Gastroesophageal sphincter (tissue), 4 donors: ENCODE measurements around the gene FBXO38. TPM values are rescaled to one million over a fixed set of nuclear protein-coding genes. Genes with fewer than 3 reads are reported as not detected.

Experiments
- ATAC-seq: fragments of 150-250 bp; one replicate; pipeline ENCODE4 v1.9.1; 2016; ENCODE audit warnings: mild to moderate bottlenecking, moderate library complexity
- H3K27ac ChIP-seq, 4 donors: fragments of 200-600 bp; sonication (generic) in 3 of 4; 1 replicate in 3 of 4; 2 replicates in 1 of 4; pipeline ENCODE4 v1.5.1; 2016 to 2019
- H3K27me3 ChIP-seq: fragments of 200-600 bp; sonication (generic); one replicate; pipeline ENCODE4 v1.5.1; 2019
- H3K36me3 ChIP-seq, 2 donors: fragments of 200-600 bp; sonication (generic); one replicate each; pipeline ENCODE4 v1.5.1; 2019; ENCODE audit warnings: control low read depth in 1 of 2
- H3K4me1 ChIP-seq, 3 donors: fragments of 200-600 bp; sonication (generic); 1 replicate in 2 of 3; 2 replicates in 1 of 3; pipeline ENCODE4 v1.5.1; 2016 to 2019; ENCODE audit warnings: control low read depth in 2 of 3
- H3K4me3 ChIP-seq, 2 donors: fragments of 200-600 bp; sonication (generic); one replicate each; pipeline ENCODE4 v1.5.1; 2019; ENCODE audit warnings: mild to moderate bottlenecking in 1 of 2, moderate library complexity in 1 of 2
- H3K9me3 ChIP-seq, 3 donors: fragments of 200-600 bp; sonication (generic); one replicate each; pipeline ENCODE4 v1.5.1; 2017 to 2019; ENCODE audit warnings: control low read depth in 2 of 3
- CTCF ChIP-seq, 4 experiments: fragments of 200-600 bp in 2 of 4; fragments of 450-650 bp in 2 of 4; sonication (generic) in 1 of 4; IDR thresholded peaks; one replicate each; pipeline ENCODE4 v1.5.1; 2017 to 2019; ENCODE audit warnings: antibody characterized with exemption in 4 of 4, mild to moderate bottlenecking in 2 of 4, moderate library complexity in 2 of 4
- EP300 ChIP-seq: sonication (generic); formaldehyde crosslinking; IDR thresholded peaks from one replicate; pipeline ENCODE4 v1.6.1; 2017; ENCODE audit warnings: antibody characterized with exemption, mild to moderate bottlenecking
- POLR2A ChIP-seq, 2 donors: fragments of 450-650 bp; IDR thresholded peaks; one replicate each; pipeline ENCODE4 v1.6.1; 2017; ENCODE audit warnings: antibody characterized with exemption in 2 of 2, mild to moderate bottlenecking in 2 of 2, moderate library complexity in 1 of 2
- POLR2AphosphoS5 ChIP-seq: sonication (generic); formaldehyde crosslinking; IDR thresholded peaks from one replicate; pipeline ENCODE4 v1.6.1; 2017; ENCODE audit warnings: antibody characterized with exemption
- WGBS, 2 donors: methylation state at CpG; one replicate each; pipeline ENCODE4 v1.1.5; 2018; ENCODE audit warnings: low coverage in 1 of 2; 5-methylcytosine and 5-hydroxymethylcytosine counted together
- total RNA-seq, 4 donors: library from RNA; depleted of rRNA; stranded (reverse); fragments of >200 nt; gene quantifications; one replicate each; pipeline ENCODE4 v1.1.0, GENCODE V29; 2016

The FBXO38 gene
- total RNA-seq, 4 donors from 2014 or later = 29.6 to 80.2 (median 40.7) TPM

- Histone ChIP-seq H3K4me3 (no peak overlapping the region), H3K4me1 (no peaks in the 10 kb centered on the region), H3K9me3 (no peaks in the 10 kb centered on the region), H3K36me3 (peaks cover 6 to 75% of the 10 kb centered on the region in 2 donors), H3K27ac (no peak overlapping the region), H3K27me3 (no peaks in the 10 kb centered on the region)
- no peak for TF ChIP-seq POLR2AphosphoS5
- no peak for TF ChIP-seq CTCF (IDR thresholded peaks at IDR 0.05)
- TF ChIP-seq POLR2A (IDR thresholded peaks at IDR 0.05) = no peak
- 73 to 88% methylated on average over 5 of the region's 5 CpGs for WGBS, 2 donors
- no peak for ATAC-seq
Observed at GRCh38 chr5:148398698-148399121, 15.0 kb downstream of the FBXO38 start.

GRCh38 chr5:148401604-148402003 is 17.8 kb downstream of the FBXO38 start:
- ATAC-seq = no peak
- TF ChIP-seq EP300 = no peak
- no peak for TF ChIP-seq POLR2A (IDR thresholded peaks at IDR 0.05)
- no peak for TF ChIP-seq CTCF (IDR thresholded peaks at IDR 0.05)
- no peak for TF ChIP-seq POLR2AphosphoS5
- WGBS, 2 donors = 53 to 62% methylated on average over 2 of the region's 2 CpGs
- peak overlapping the region in 1 of 4 donors; percentile 15 for H3K27ac ChIP-seq
- H3K27me3 ChIP-seq = no peaks in the 10 kb centered on the region
- H3K9me3 ChIP-seq = no peaks in the 10 kb centered on the region
- H3K4me3 ChIP-seq = no peak overlapping the region
- peaks cover 16 to 77% of the 10 kb centered on the region in 2 donors for H3K36me3 ChIP-seq
- no peaks in the 10 kb centered on the region for H3K4me1 ChIP-seq

GRCh38 chr5:148403344-148403743 is 19.6 kb downstream of the FBXO38 start:
- no peak overlapping the region for H3K4me3 ChIP-seq
- H3K36me3 ChIP-seq = peaks cover 16 to 79% of the 10 kb centered on the region in 2 donors
- no peak for TF ChIP-seq CTCF (IDR thresholded peaks at IDR 0.05)
- TF ChIP-seq POLR2A (IDR thresholded peaks at IDR 0.05) = no peak
- TF ChIP-seq EP300 = no peak
- TF ChIP-seq POLR2AphosphoS5 = no peak
- peaks cover 0 to 8% (median 0%) of the 10 kb centered on the region in 3 donors for H3K4me1 ChIP-seq
- H3K9me3 ChIP-seq = no peaks in the 10 kb centered on the region
- no peak for ATAC-seq
- H3K27me3 ChIP-seq = no peaks in the 10 kb centered on the region
- no peak overlapping the region for H3K27ac ChIP-seq

- H3K9me3 ChIP-seq = no peaks in the 10 kb centered on the region
- no peaks in the 10 kb centered on the region for H3K27me3 ChIP-seq
- no peak overlapping the region for H3K27ac ChIP-seq
- no peak for ATAC-seq
- WGBS, 2 donors = 70 to 76% methylated on average over 3 of the region's 3 CpGs
- TF ChIP-seq EP300 = no peak
- no peak for TF ChIP-seq CTCF (IDR thresholded peaks at IDR 0.05)
- no peak for TF ChIP-seq POLR2AphosphoS5
- no peak for TF ChIP-seq POLR2A (IDR thresholded peaks at IDR 0.05)
- peaks cover 15 to 85% of the 10 kb centered on the region in 2 donors for H3K36me3 ChIP-seq
- peaks cover 0 to 8% (median 0%) of the 10 kb centered on the region in 3 donors for H3K4me1 ChIP-seq
- H3K4me3 ChIP-seq = no peak overlapping the region
Observed at GRCh38 chr5:148406406-148406805, 22.6 kb downstream of the FBXO38 start.

GRCh38 chr5:148408092-148408491 is 24.3 kb downstream of the FBXO38 start:
- no peak for ATAC-seq
- H3K27ac ChIP-seq = no peak overlapping the region
- H3K4me3 ChIP-seq = no peak overlapping the region
- TF ChIP-seq EP300 = no peak
- no peak for TF ChIP-seq CTCF (IDR thresholded peaks at IDR 0.05)
- no peak for TF ChIP-seq POLR2A (IDR thresholded peaks at IDR 0.05)
- no peaks in the 10 kb centered on the region for H3K9me3 ChIP-seq
- H3K36me3 ChIP-seq = peaks cover 15 to 87% of the 10 kb centered on the region in 2 donors
- H3K4me1 ChIP-seq = peaks cover 0 to 8% (median 0%) of the 10 kb centered on the region in 3 donors
- WGBS, 2 donors = 42 to 53% methylated on average over 3 of the region's 3 CpGs
- no peaks in the 10 kb centered on the region for H3K27me3 ChIP-seq
